PC-9 (cell line): ENCODE data around the gene KCTD2. TPM values are rescaled to one million over a fixed set of nuclear protein-coding genes. Genes with fewer than 3 reads are reported as not detected.

Experiments
- BruUV-seq: library from RNA; stranded (reverse); fragments of 400-500 nt; replicated peaks from 2 replicates; lab custom pipeline; 2021; lab: Mats Ljungman, UMichigan
- CTCF ChIA-PET: fragments of 300-600 bp; sonication (Branson Sonifier 250); formaldehyde crosslinking; loops from one replicate; lab custom pipeline; 2022; ENCODE audit warnings: antibody characterized with exemption; lab: Charles Lee
- POLR2A ChIA-PET: fragments of 300-600 bp; sonication (Branson Sonifier 250); formaldehyde crosslinking; loops from one replicate; lab custom pipeline; 2022; ENCODE audit warnings: antibody characterized with exemption; ENCODE audit not compliant: unreplicated experiment; lab: Charles Lee
- DNase-seq, 2 experiments: peaks; one replicate each; pipeline versions ENCODE4 v3.0.0 to v3.0.0-alpha.2; 2015 to 2022; ENCODE audit warnings: mixed read lengths in 1 of 2
- H2AFZ ChIP-seq: fragments of 200-600 bp; sonication (generic); 2 replicates; pipeline ENCODE4 v1.8.1; 2017; ENCODE audit warnings: antibody characterized with exemption
- H3F3A ChIP-seq: fragments of 200-600 bp; sonication (generic); 2 replicates; pipeline ENCODE4 v1.8.1; 2017; ENCODE audit warnings: antibody characterized with exemption, mild to moderate bottlenecking, low read depth; ENCODE audit not compliant: insufficient read depth
- H3K27ac ChIP-seq: fragments of 200-600 bp; sonication (generic); 2 replicates; pipeline ENCODE4 v1.6.1; 2016; ENCODE audit warnings: mixed run types
- H3K27me3 ChIP-seq: fragments of 200-600 bp; sonication (generic); 2 replicates; pipeline ENCODE4 v1.6.1; 2016; ENCODE audit warnings: low read depth, mixed run types; ENCODE audit not compliant: insufficient read depth
- H3K36me3 ChIP-seq: fragments of 200-600 bp; sonication (generic); 2 replicates; pipeline ENCODE4 v1.6.1; 2016; ENCODE audit warnings: low read depth, mixed run types
- H3K4me1 ChIP-seq: fragments of 200-600 bp; sonication (generic); replicated peaks from 2 replicates; pipeline ENCODE4 v1.6.1; 2016; ENCODE audit warnings: mixed run types; ENCODE audit not compliant: insufficient read depth
- H3K4me2 ChIP-seq: fragments of 200-600 bp; sonication (generic); 2 replicates; pipeline ENCODE4 v1.6.1; 2017; ENCODE audit warnings: mixed run types
- H3K4me3 ChIP-seq: fragments of 200-600 bp; sonication (generic); 2 replicates; pipeline ENCODE4 v1.6.1; 2016; ENCODE audit warnings: mixed run types
- H3K79me2 ChIP-seq: fragments of 200-600 bp; sonication (generic); 2 replicates; pipeline ENCODE4 v1.6.1; 2017; ENCODE audit warnings: low read depth, mixed run types
- H3K9me2 ChIP-seq: fragments of 200-600 bp; sonication (generic); 2 replicates; pipeline ENCODE4 v1.8.1; 2017; ENCODE audit warnings: mild to moderate bottlenecking; ENCODE audit not compliant: insufficient read depth
- H3K9me3 ChIP-seq: fragments of 200-600 bp; sonication (generic); 2 replicates; pipeline ENCODE4 v1.8.1; 2016; ENCODE audit warnings: low read depth; ENCODE audit not compliant: insufficient read depth
- H4K20me1 ChIP-seq: fragments of 200-600 bp; sonication (generic); 2 replicates; pipeline ENCODE4 v1.8.1; 2017; ENCODE audit not compliant: insufficient read depth
- EZH2 ChIP-seq: fragments of 200-600 bp; sonication (generic); IDR thresholded peaks from 2 replicates; pipeline ENCODE4 v1.8.0; 2017; ENCODE audit warnings: antibody characterized with exemption, low read depth
- intact Hi-C: fragments of 100-400 bp; cut with micrococcal nuclease; formaldehyde crosslinking; loops from one replicate; pipeline ENCODE4 v1.10.0; 2022; ENCODE audit not compliant: unreplicated experiment
- total RNA-seq: library from RNA; stranded (reverse); gene quantifications from 2 replicates; pipeline ENCODE4 v1.2.3, GENCODE V29; 2021
- TF ChIP-seq, protein P1 (sequence below): fragments of 200-600 bp; sonication (generic); conservative IDR thresholded peaks from 2 replicates; pipeline ENCODE4 v1.6.1; 2017; ENCODE audit warnings: mixed run types, antibody characterized with exemption, mild to moderate bottlenecking, moderate library complexity

The KCTD2 gene
- total RNA-seq, 1 experiment from 2014 or later, result 18.6 TPM

DNA sequence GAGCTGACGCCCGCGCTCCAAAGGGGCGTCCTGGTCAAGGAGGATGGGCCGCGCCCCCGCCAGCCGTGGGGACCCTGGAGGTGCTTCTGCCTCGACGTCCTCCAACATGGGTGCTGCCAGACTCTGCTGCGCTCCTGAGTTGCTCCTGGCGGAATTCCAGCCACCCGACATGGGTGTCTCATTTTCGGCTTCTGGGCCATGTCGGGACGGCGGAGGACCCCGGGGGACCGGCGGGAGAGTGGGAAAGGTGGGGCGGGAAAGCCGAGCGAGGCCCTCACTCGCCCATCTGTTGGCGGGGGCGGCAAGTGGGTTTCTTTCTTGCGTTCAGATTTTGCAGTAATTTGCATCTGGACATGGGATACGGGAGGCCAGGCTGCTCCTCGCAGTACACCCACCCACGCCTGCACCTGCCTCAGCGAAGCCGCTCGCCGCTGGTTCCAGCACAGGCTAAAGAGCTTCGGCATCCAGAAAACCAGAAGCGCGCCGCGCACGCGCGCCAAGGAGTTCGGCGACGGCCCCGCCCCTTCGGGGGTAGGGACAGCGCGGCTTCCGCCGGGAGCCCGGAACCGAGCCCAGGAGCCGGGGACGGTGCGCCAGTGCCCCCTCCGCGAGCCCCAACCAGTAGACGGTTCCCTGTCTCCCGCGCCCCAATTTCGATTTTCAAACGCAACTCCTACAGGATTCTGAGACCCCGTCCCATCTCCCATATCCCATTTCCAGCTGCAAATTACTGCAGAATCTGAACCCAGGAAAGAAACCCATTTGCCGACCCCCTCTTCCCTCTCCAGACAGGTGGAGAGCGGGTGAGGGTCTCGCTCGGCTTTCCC is 62.6 kb downstream of the KCTD2 start, which contains the start of gene ARMC7:
Gene ARMC7, plus strand, starts transcription at position 563 of the 827 bp plus-strand sequence. CDS start 320 bp downstream, outside the sequence.
- peak; percentile 69 to 92 for DNase-seq
- TSS peak; percentile 97 for BruUV-seq

DNA sequence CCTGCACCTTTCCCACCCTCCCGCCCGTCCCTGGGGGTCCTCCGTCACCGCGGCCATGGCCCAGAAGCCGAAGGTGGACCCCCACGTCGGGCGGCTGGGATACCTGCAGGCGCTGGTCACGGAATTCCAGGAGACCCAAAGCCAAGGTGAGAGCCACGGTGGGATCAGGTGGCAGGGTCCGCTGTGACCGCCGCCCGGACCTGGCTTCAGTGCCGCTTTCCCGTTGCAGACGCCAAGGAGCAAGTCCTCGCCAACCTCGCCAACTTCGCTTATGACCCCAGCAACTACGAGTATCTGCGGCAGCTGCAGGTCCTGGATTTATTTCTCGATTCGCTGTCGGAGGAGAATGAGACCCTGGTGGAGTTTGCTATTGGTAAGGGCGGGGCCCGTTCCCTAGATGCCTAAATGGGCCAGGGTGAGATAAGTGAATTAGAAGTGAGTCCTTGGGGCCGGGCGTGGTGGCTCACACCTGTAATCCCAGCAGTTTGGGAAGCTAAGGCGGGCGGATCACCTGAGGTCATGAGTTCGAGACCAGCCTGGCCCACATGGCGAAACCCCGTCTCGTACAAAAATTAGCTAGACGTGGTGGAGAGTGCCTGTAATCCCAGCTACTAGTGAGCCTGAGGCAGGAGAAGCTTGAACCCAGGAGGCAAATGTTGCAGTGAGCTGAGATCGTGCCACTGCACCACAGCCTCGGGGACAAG is 63.4 kb downstream of the KCTD2 start:
- TF ChIP-seq EZH2, result no peak
- TF ChIP-seq, protein P1, sequence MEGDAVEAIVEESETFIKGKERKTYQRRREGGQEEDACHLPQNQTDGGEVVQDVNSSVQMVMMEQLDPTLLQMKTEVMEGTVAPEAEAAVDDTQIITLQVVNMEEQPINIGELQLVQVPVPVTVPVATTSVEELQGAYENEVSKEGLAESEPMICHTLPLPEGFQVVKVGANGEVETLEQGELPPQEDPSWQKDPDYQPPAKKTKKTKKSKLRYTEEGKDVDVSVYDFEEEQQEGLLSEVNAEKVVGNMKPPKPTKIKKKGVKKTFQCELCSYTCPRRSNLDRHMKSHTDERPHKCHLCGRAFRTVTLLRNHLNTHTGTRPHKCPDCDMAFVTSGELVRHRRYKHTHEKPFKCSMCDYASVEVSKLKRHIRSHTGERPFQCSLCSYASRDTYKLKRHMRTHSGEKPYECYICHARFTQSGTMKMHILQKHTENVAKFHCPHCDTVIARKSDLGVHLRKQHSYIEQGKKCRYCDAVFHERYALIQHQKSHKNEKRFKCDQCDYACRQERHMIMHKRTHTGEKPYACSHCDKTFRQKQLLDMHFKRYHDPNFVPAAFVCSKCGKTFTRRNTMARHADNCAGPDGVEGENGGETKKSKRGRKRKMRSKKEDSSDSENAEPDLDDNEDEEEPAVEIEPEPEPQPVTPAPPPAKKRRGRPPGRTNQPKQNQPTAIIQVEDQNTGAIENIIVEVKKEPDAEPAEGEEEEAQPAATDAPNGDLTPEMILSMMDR, result no peak
- intact Hi-C loops, result loop anchor here (1.0 kb wide), 1 partner anchor 41 kb away; no protein-coding TSS in a partner anchor
- Histone ChIP-seq H3K36me3 (peaks cover 5% of the 10 kb centered on the region; the same call in 1 of the 2 replicates), H4K20me1 (no peaks in the 10 kb centered on the region), H2AFZ (peak overlapping the region; percentile 42; the same call in 1 of the 2 replicates), H3K4me2 (peak overlapping the region; percentile 95), H3K27ac (0 out of 2 replicates have a peak overlapping the region, but pooled peaks have one; percentile 7), H3K9me2 (no peaks in the 10 kb centered on the region), H3K4me3 (peak overlapping the region; percentile 59), H3F3A (peaks cover 78% of the 10 kb centered on the region), H3K9me3 (no peaks in the 10 kb centered on the region), H3K4me1 (peaks cover 7% of the 10 kb centered on the region; the same call in 1 of the 2 replicates), H3K27me3 (no peaks in the 10 kb centered on the region), H3K79me2 (peaks cover 33% of the 10 kb centered on the region)
- peak; percentile 57 for DNase-seq
- ChIA-PET POLR2A (no interaction called here), CTCF (interaction anchor here (0.6 to 1.8 kb wide), 5 partner anchors 21 to 149 kb away, joined by 3 to 21 read pairs (median 3); partner anchors contain the start of gene NT5C)
- TSS peak; percentile 15 for BruUV-seq

More for the DNA sequence above, 62.6 kb downstream of the KCTD2 start, which contains the start of gene ARMC7:
- H3K4me2 ChIP-seq, result peak within 1 kb of the TSS; percentile 95
- peak within 1 kb of the TSS; percentile 59 for H3K4me3 ChIP-seq
- H3K9me3 ChIP-seq, result no peaks in the 10 kb centered on the region
- peak within 1 kb of the TSS; percentile 44; the same call in 1 of the 2 replicates for H3K27ac ChIP-seq
- H3K9me2 ChIP-seq, result no peaks in the 10 kb centered on the region
- POLR2A ChIA-PET, result no interaction called here
- no peaks in the 10 kb centered on the region for H3K27me3 ChIP-seq
- no peaks in the 10 kb centered on the region for H4K20me1 ChIP-seq
- H3K4me1 ChIP-seq, result peaks cover 12% of the 10 kb centered on the region; the same call in 1 of the 2 replicates
- peaks cover 5% of the 10 kb centered on the region; the same call in 1 of the 2 replicates for H3K36me3 ChIP-seq
- no peak for TF ChIP-seq EZH2
- TF ChIP-seq, protein P1, result no peak
- H2AFZ ChIP-seq, result peak within 1 kb of the TSS; percentile 42
- CTCF ChIA-PET, result interaction anchor here (0.6 to 1.8 kb wide), 5 partner anchors 20 to 148 kb away, joined by 3 to 21 read pairs (median 3); no protein-coding TSS in a partner anchor
- peaks cover 80% of the 10 kb centered on the region for H3F3A ChIP-seq
- intact Hi-C loops, result loop anchor here (1.0 to 2.0 kb wide), 3 partner anchors 13 to 49 kb away; no protein-coding TSS in a partner anchor
- peaks cover 25% of the 10 kb centered on the region for H3K79me2 ChIP-seq
